Erythroblast (primary cell): ENCODE results near the gene EVI5.

Source experiments
- GATA1 ChIP-seq: IDR thresholded peaks from 2 replicates; pipeline ENCODE4 v1.6.1; 2011; ENCODE audit warnings: low read depth, mild to moderate bottlenecking, control low read depth, low read length, moderate library complexity
- POLR2A ChIP-seq: IDR thresholded peaks from 2 replicates; pipeline ENCODE4 v1.6.1; 2011; ENCODE audit warnings: mild to moderate bottlenecking, low read length

GRCh38 chr1:92817986-92818764, 33.3 kb upstream of the EVI5 start:
- TF ChIP-seq POLR2A, result no peak
- TF ChIP-seq GATA1, result no peak
